NCI-H1417 (cell line): Measurements from ENCODE around the gene GTPBP6.
"Not testable (repeated sequence)": the region's sequence is repeated elsewhere in the genome, so short reads cannot be mapped to it uniquely, and the experiment has no call there.

Source experiments
- DNase-seq, 3 experiments: peaks; one replicate each; lab custom pipeline; 2025; lab: John Stamatoyannopoulos, UW

Gene GTPBP6

GRCh38 chrX:335758-336155 lies 17.2 kb upstream of the GTPBP6 start:
- no peak for DNase-seq

- DNase-seq, result no peak
These were observed 16.6 kb upstream of the GTPBP6 start for GRCh38 chrX:334971-335757.

- no peak for DNase-seq
These were observed 15.8 kb upstream of the GTPBP6 start for GRCh38 chrX:334331-334891.

GRCh38 chrX:333611-334311 lies 15.2 kb upstream of the GTPBP6 start:
- DNase-seq, result no peak

- DNase-seq, result no peak
These were observed 14.5 kb upstream of the GTPBP6 start for GRCh38 chrX:332916-333610.

- DNase-seq, result no peak
These were observed 13.9 kb upstream of the GTPBP6 start for GRCh38 chrX:332496-332860.

- no peak for DNase-seq
These were observed 13.4 kb upstream of the GTPBP6 start for GRCh38 chrX:331825-332495.

GRCh38 chrX:331151-331824 lies 12.7 kb upstream of the GTPBP6 start:
- DNase-seq, result no peak

- DNase-seq, result no peak
These were observed 12.1 kb upstream of the GTPBP6 start for GRCh38 chrX:330726-331150.

- DNase-seq, result not testable (repeated sequence)
These were observed 11.6 kb upstream of the GTPBP6 start for GRCh38 chrX:330141-330725.

- peak in 1 of 3 experiments; percentile 25 for DNase-seq
These were observed 10.8 kb upstream of the GTPBP6 start for GRCh38 chrX:329291-329910.

- DNase-seq, result no peak
These were observed 9.1 kb upstream of the GTPBP6 start for GRCh38 chrX:327660-328126.

GRCh38 chrX:324664-325063 lies 6.1 kb upstream of the GTPBP6 start:
- DNase-seq, result not testable (repeated sequence)

GRCh38 chrX:323721-324628 lies 5.4 kb upstream of the GTPBP6 start:
- DNase-seq, result no peak

- no peak for DNase-seq
These were observed 1.7 kb upstream of the GTPBP6 start for GRCh38 chrX:320126-320783.

- no peak for DNase-seq
These were observed 1.1 kb upstream of the GTPBP6 start for GRCh38 chrX:319579-320125.

GRCh38 chrX:318068-318738 lies 393 bp downstream of the GTPBP6 start:
- no peak for DNase-seq
